AG08395 (cell line): Measurements from ENCODE around the gene CSF3.

ENCODE experiments used
- DNase-seq: peaks from one replicate; pipeline ENCODE4 v3.0.0; 2012; ENCODE audit warnings: mixed read lengths, low spot score

Gene CSF3

GRCh38 chr17:40015005-40015997 lies at the start of gene CSF3:
Gene CSF3 (plus strand): TSS chr17:40015440. CDS start chr17:40015475, 35 bp downstream.
- no peak for DNase-seq

GRCh38 chr17:39966771-39967170 lies 48.5 kb upstream of the CSF3 start:
- DNase-seq = no peak

- DNase-seq = no peak
Observed at GRCh38 chr17:39968761-39969160, 46.5 kb upstream of the CSF3 start.

- DNase-seq = no peak
Observed at GRCh38 chr17:39969375-39969774, 45.9 kb upstream of the CSF3 start.

- no peak for DNase-seq
Observed at GRCh38 chr17:39970157-39970692, 45.0 kb upstream of the CSF3 start.

- no peak for DNase-seq
Observed at GRCh38 chr17:39971076-39971603, 44.1 kb upstream of the CSF3 start.

GRCh38 chr17:39972271-39972670 lies 43.0 kb upstream of the CSF3 start:
- no peak for DNase-seq

GRCh38 chr17:39973496-39973895 lies 41.7 kb upstream of the CSF3 start:
- DNase-seq = no peak

GRCh38 chr17:39974433-39974832 lies 40.8 kb upstream of the CSF3 start:
- DNase-seq = no peak

GRCh38 chr17:39975801-39976200 lies 39.4 kb upstream of the CSF3 start:
- DNase-seq = no peak

GRCh38 chr17:39979016-39979670 lies 36.1 kb upstream of the CSF3 start:
- peak; percentile 79 for DNase-seq

GRCh38 chr17:39979893-39980350 lies 35.3 kb upstream of the CSF3 start:
- no peak for DNase-seq

GRCh38 chr17:39980351-39981206 lies 34.7 kb upstream of the CSF3 start, which contains the start of gene PSMD3:
Gene PSMD3 (plus strand): TSS chr17:39980807. CDS start chr17:39980971, 164 bp downstream.
- peak; percentile 96 for DNase-seq

- no peak for DNase-seq
Observed at GRCh38 chr17:39981207-39981741, 34.0 kb upstream of the CSF3 start.

- DNase-seq = no peak
Observed at GRCh38 chr17:39981766-39982375, 33.4 kb upstream of the CSF3 start.

- DNase-seq = no peak
Observed at GRCh38 chr17:39988206-39988810, 26.9 kb upstream of the CSF3 start.

- no peak for DNase-seq
Observed at GRCh38 chr17:39994448-39994847, 20.8 kb upstream of the CSF3 start.

GRCh38 chr17:39995438-39995837 lies 19.8 kb upstream of the CSF3 start:
- no peak for DNase-seq

- DNase-seq = no peak
Observed at GRCh38 chr17:39996162-39996561, 19.1 kb upstream of the CSF3 start.

- DNase-seq = no peak
Observed at GRCh38 chr17:39996800-39997199, 18.4 kb upstream of the CSF3 start.
